22Rv1 (cell line): ENCODE measurements around the gene GRM7.

ENCODE experiments used
- H3K27ac ChIP-seq: fragments of 450-650 bp; 2 replicates; pipeline ENCODE4 v1.5.1; 2017
- CTCF ChIP-seq: fragments of 450-650 bp; IDR thresholded peaks from 2 replicates; pipeline ENCODE4 v1.5.1; 2017; ENCODE audit warnings: mild to moderate bottlenecking
- ZFX ChIP-seq: fragments of 450-650 bp; IDR thresholded peaks from 2 replicates; pipeline ENCODE4 v1.6.1; 2017; ENCODE audit warnings: antibody characterized with exemption, borderline replicate concordance

GRM7 gene

DNA sequence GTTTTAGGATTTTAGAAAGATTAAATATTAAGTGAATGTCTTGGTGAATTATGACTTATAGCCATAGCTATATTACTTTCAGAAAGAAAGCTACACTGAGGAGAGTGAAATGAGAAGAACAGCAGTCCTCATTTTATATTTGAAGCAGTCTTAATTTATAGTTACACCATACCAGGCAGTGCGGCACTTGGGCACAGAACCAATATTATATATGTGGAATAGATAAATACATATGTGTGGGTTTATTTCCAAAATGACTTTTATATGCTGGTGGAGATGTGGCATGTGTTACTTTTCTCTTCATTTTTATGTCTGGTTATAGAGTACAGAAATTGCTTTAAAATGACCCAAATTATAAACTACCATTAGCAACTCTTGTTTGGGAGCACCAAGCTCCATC is 759.5 kb downstream of the GRM7 start:
- H3K27ac ChIP-seq = no peak overlapping the region
- TF ChIP-seq CTCF = no peak
- no peak for TF ChIP-seq ZFX

DNA sequence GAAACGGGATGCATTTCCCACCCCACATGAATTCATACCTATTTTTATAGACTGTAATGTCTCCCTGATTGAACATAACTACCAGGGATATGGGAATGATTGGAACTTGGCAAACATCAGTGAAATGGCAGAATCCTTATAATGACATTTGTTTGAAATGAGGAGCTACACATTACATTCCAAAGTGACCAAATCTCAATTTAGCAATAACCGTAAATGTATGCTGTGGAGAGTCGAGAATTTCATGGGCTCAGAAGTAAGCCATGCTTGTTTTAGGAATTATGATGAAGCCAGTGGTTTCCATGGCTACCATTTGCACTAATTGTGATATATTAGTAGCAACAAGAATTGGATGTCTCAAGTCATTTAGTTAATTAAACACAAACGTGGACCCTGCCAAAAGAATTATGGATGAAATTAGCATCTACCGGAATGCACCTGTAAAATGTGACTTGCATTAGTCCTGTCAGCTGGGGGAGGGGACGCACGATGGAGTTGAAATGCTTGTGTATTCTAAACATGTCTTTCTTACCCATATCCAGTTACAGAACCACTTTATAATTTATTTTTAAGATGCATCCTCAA is 760.2 kb downstream of the GRM7 start:
- H3K27ac ChIP-seq = no peak overlapping the region
- TF ChIP-seq ZFX = no peak
- no peak for TF ChIP-seq CTCF

GRCh38 chr3:7621651-7622050 is 760.7 kb downstream of the GRM7 start:
- no peak for TF ChIP-seq ZFX
- TF ChIP-seq CTCF = no peak
- no peak overlapping the region for H3K27ac ChIP-seq

- no peak overlapping the region for H3K27ac ChIP-seq
- TF ChIP-seq CTCF = no peak
These were observed 764.1 kb downstream of the GRM7 start for GRCh38 chr3:7625021-7625420.

- H3K27ac ChIP-seq = no peak overlapping the region
These were observed 769.5 kb downstream of the GRM7 start for GRCh38 chr3:7630351-7630911.

GRCh38 chr3:7630925-7631324 is 770.0 kb downstream of the GRM7 start:
- TF ChIP-seq ZFX (no peak), CTCF (no peak)
- H3K27ac ChIP-seq = no peak overlapping the region

More at GRCh38 chr3:7630351-7630911, 769.5 kb downstream of the GRM7 start:
- no peak for TF ChIP-seq ZFX
- TF ChIP-seq CTCF = no peak

DNA sequence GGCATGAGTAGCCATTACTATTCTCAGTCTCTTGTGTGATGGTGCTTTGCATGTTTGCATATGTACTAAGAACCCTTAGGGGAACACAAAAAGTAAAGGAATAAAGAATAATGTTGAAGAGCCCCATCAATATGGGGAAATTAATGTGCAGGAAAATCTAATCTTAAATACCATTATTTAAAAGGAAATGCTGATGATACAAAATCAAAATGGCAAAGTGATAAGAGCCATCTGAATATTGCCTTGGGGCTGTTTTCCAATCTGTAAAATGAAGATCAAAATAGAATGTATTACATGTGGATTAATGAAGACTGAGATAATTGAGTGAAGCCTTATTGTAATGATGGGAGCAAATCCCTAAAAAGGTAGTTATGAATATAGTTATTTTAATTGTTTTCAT is 771.4 kb downstream of the GRM7 start:
- no peak overlapping the region for H3K27ac ChIP-seq

DNA sequence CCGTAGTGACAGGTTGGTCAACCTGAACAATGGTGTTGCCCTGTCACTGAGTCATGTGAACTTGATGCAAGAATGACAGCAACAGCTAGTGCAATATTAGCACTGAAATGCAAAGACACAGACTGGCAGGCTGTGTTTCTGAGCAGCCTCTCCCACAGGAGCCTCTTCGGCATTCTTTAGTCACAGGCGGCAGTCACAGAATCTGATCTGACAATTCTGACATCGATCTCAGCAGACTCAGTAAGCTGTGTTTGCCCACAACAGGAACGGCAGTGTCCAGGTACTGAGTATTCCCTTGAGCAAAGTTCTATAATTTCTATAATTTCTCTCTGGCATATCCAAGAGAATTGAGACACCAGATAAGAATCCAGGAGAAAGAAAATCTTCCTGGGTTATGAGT is 776.8 kb downstream of the GRM7 start:
- no peak for TF ChIP-seq CTCF
- no peak for TF ChIP-seq ZFX
- no peak overlapping the region for H3K27ac ChIP-seq

More for the DNA sequence above, 771.4 kb downstream of the GRM7 start:
- TF ChIP-seq ZFX = no peak
